C4-2B (cell line): ENCODE measurements around the gene ZNF775.

Source experiments
- H3K27ac ChIP-seq: fragments of 450-650 bp; 2 replicates; pipeline ENCODE4 v1.5.1; 2017
- CTCF ChIP-seq: fragments of 450-650 bp; conservative IDR thresholded peaks from 2 replicates; pipeline ENCODE4 v1.5.1; 2017; ENCODE audit warnings: mild to moderate bottlenecking
- ZFX ChIP-seq: fragments of 450-650 bp; IDR thresholded peaks from 2 replicates; pipeline ENCODE4 v1.6.1; 2017

Gene ZNF775

GRCh38 chr7:150369748-150370501, 9.2 kb upstream of the ZNF775 start:
- H3K27ac ChIP-seq = peak overlapping the region; percentile 97

GRCh38 chr7:150370612-150371071, 8.5 kb upstream of the ZNF775 start:
- TF ChIP-seq ZFX = no peak
- no peak for TF ChIP-seq CTCF
- H3K27ac ChIP-seq = peak overlapping the region; percentile 97

More at GRCh38 chr7:150369748-150370501, 9.2 kb upstream of the ZNF775 start:
- TF ChIP-seq ZFX (no peak), CTCF (no peak)

GRCh38 chr7:150371131-150371995, 7.8 kb upstream of the ZNF775 start:
- H3K27ac ChIP-seq = no peak overlapping the region
- no peak for TF ChIP-seq ZFX
- no peak for TF ChIP-seq CTCF

- TF ChIP-seq CTCF (no peak), ZFX (no peak)
- H3K27ac ChIP-seq = no peak overlapping the region
Observed at GRCh38 chr7:150371996-150372270, 7.2 kb upstream of the ZNF775 start.

- peak overlapping the region; percentile 18; the same call in 1 of the 2 replicates for H3K27ac ChIP-seq
- TF ChIP-seq CTCF (no peak), ZFX (no peak)
Observed at GRCh38 chr7:150372271-150373048, 6.7 kb upstream of the ZNF775 start.

GRCh38 chr7:150373049-150373801, 5.9 kb upstream of the ZNF775 start:
- peak overlapping the region; percentile 18; the same call in 1 of the 2 replicates for H3K27ac ChIP-seq
- no peak for TF ChIP-seq ZFX
- TF ChIP-seq CTCF = no peak
